Hepatocyte (in vitro differentiated cells): ENCODE measurements around the gene EEIG1. TPM values are rescaled to one million over a fixed set of nuclear protein-coding genes. Genes with fewer than 3 reads are reported as not detected.

ENCODE experiments used
- DNase-seq: peaks from one replicate; pipeline ENCODE4 v3.0.0-alpha.2; 2016; ENCODE audit warnings: low spot score
- H2AFZ ChIP-seq: fragments of 200-600 bp; sonication (generic); 2 replicates; pipeline ENCODE4 v1.6.0; 2016; ENCODE audit warnings: antibody characterized with exemption, mild to moderate bottlenecking
- H3K27ac ChIP-seq: fragments of 200-600 bp; sonication (generic); 2 replicates; pipeline ENCODE4 v1.5.1; 2016; ENCODE audit warnings: mild to moderate bottlenecking
- H3K27me3 ChIP-seq: fragments of 200-600 bp; sonication (generic); 2 replicates; pipeline ENCODE4 v1.6.1; 2016
- H3K36me3 ChIP-seq: fragments of 200-600 bp; sonication (generic); replicated peaks from 2 replicates; pipeline ENCODE4 v1.5.1; 2016; ENCODE audit warnings: low read depth; ENCODE audit not compliant: insufficient read depth
- H3K4me1 ChIP-seq: fragments of 200-600 bp; sonication (generic); 2 replicates; pipeline ENCODE4 v1.5.1; 2016; ENCODE audit warnings: mild to moderate bottlenecking, moderate library complexity; ENCODE audit not compliant: insufficient read depth
- H3K4me2 ChIP-seq: fragments of 200-600 bp; sonication (generic); 2 replicates; pipeline ENCODE4 v1.6.0; 2016
- H3K4me3 ChIP-seq: fragments of 200-600 bp; sonication (generic); 2 replicates; pipeline ENCODE4 v1.5.1; 2016; ENCODE audit warnings: mild to moderate bottlenecking
- H3K79me2 ChIP-seq: fragments of 200-600 bp; sonication (generic); 2 replicates; pipeline ENCODE4 v1.6.0; 2017; ENCODE audit warnings: mild to moderate bottlenecking
- H3K9me2 ChIP-seq: fragments of 200-600 bp; sonication (generic); replicated peaks from 2 replicates; pipeline ENCODE4 v1.6.0; 2017; ENCODE audit warnings: mild to moderate bottlenecking; ENCODE audit not compliant: insufficient read depth
- H3K9me3 ChIP-seq: fragments of 200-600 bp; sonication (generic); 2 replicates; pipeline ENCODE4 v1.5.1; 2016; ENCODE audit warnings: low read depth, mild to moderate bottlenecking
- H4K20me1 ChIP-seq: fragments of 200-600 bp; sonication (generic); 2 replicates; pipeline ENCODE4 v1.6.0; 2016; ENCODE audit warnings: mild to moderate bottlenecking; ENCODE audit not compliant: insufficient read depth, poor library complexity, severe bottlenecking
- EZH2 ChIP-seq: fragments of 200-600 bp; sonication (generic); IDR thresholded peaks from 2 replicates; pipeline ENCODE4 v1.6.1; 2016; ENCODE audit warnings: antibody characterized with exemption, mild to moderate bottlenecking, borderline replicate concordance
- EZH2phosphoT487 ChIP-seq: fragments of 200-600 bp; sonication (generic); IDR thresholded peaks from one replicate; pipeline ENCODE4 v1.6.1; 2018; ENCODE audit warnings: antibody characterized with exemption, mild to moderate bottlenecking, low read depth, moderate library complexity; ENCODE audit not compliant: unreplicated experiment, severe bottlenecking
- WGBS: methylation state at CpG from one replicate; pipeline ENCODE4 v1.1.6; 2016; ENCODE audit warnings: low lambda C conversion rate; ENCODE audit errors: missing lambda C conversion rate; 5-methylcytosine and 5-hydroxymethylcytosine counted together
- polyA plus RNA-seq: library from polyadenylated mRNA; unstranded; fragments of >200 nt; fragmentation: Nextera tagmentation; extraction: Ambion mirVana; gene quantifications from 2 replicates; pipeline ENCODE4 v1.2.1, GENCODE V29; 2016
- total RNA-seq: library from RNA; depleted of rRNA; stranded (reverse); fragments of >200 nt; gene quantifications from 2 replicates; pipeline ENCODE4 v1.2.3, GENCODE V29; 2014
- TF ChIP-seq, protein P1 (sequence below): fragments of 200-600 bp; sonication (generic); IDR thresholded peaks from 2 replicates; pipeline ENCODE4 v1.5.1; 2016; ENCODE audit warnings: antibody characterized with exemption, mild to moderate bottlenecking; ENCODE audit not compliant: poor library complexity

EEIG1 gene
- total and polyA plus RNA-seq, 2 experiments from 2014 or later: 38.1 to 43.6 TPM

DNA sequence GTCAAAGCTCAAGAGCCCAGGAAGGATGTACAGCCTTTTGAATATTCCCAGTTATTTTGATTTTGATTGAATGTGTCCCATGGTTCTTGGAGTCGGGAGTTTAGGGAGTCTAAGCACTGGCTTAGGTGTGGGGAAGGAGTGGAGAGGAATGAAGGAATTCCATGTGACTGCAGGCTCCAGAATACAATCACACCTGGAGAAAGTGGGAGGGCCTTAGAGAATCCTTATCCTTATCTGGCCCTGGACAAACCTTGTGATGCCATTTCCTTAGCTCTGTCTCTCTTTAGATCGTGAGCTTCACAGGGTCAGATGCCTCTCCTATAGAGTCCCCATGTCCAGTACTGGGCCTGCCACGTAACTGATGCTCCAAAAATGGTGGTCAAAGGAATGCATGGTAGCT is 4.2 kb upstream of the EEIG1 start:
- Histone ChIP-seq H3K27ac (peak overlapping the region; percentile 43), H4K20me1 (peaks cover 2% of the 10 kb centered on the region), H3K9me3 (no peaks in the 10 kb centered on the region), H3K27me3 (no peaks in the 10 kb centered on the region), H3K9me2 (no peaks in the 10 kb centered on the region), H2AFZ (no peak overlapping the region), H3K4me1 (peaks cover 22% of the 10 kb centered on the region), H3K79me2 (peaks cover 14% of the 10 kb centered on the region), H3K4me3 (no peak overlapping the region), H3K36me3 (no peaks in the 10 kb centered on the region), H3K4me2 (no peak overlapping the region)
- 73% methylated on average over 3 of the region's 3 CpGs for WGBS
- TF ChIP-seq, protein P1, sequence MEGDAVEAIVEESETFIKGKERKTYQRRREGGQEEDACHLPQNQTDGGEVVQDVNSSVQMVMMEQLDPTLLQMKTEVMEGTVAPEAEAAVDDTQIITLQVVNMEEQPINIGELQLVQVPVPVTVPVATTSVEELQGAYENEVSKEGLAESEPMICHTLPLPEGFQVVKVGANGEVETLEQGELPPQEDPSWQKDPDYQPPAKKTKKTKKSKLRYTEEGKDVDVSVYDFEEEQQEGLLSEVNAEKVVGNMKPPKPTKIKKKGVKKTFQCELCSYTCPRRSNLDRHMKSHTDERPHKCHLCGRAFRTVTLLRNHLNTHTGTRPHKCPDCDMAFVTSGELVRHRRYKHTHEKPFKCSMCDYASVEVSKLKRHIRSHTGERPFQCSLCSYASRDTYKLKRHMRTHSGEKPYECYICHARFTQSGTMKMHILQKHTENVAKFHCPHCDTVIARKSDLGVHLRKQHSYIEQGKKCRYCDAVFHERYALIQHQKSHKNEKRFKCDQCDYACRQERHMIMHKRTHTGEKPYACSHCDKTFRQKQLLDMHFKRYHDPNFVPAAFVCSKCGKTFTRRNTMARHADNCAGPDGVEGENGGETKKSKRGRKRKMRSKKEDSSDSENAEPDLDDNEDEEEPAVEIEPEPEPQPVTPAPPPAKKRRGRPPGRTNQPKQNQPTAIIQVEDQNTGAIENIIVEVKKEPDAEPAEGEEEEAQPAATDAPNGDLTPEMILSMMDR: no peak
- TF ChIP-seq EZH2phosphoT487 (no peak), EZH2 (no peak)
- no peak for DNase-seq

DNA sequence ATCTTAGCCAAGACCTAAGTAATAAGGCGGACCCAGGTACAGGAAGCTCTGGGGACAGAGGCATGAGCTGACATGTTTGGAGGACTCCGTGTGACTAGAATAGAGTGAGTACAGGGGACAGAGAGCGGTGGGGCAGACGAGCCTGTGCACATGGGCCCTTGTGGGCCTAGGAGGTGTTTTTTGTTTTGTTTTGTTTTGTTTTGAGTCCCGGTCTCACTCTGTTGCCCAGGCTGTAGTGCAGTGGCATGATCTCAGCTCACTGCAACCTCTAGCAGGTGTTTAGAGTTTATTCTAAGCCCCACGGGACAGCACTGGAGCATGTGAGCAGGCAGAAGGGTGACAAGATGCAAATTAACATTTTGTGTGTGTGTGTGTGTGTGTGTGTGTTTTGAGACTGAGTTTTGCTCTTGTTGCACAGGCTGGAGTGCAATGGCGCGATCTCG is 3.1 kb upstream of the EEIG1 start:
- peaks cover 13% of the 10 kb centered on the region for H3K4me1 ChIP-seq
- DNase-seq: no peak
- TF ChIP-seq, protein P1: no peak
- TF ChIP-seq EZH2 (no peak), EZH2phosphoT487 (no peak)
- H3K36me3 ChIP-seq: no peaks in the 10 kb centered on the region
- no peak overlapping the region for H3K4me2 ChIP-seq
- peaks cover 13% of the 10 kb centered on the region for H4K20me1 ChIP-seq
- H3K9me3 ChIP-seq: no peaks in the 10 kb centered on the region
- no peak overlapping the region for H3K4me3 ChIP-seq
- no peak overlapping the region for H2AFZ ChIP-seq
- H3K27ac ChIP-seq: no peak overlapping the region
- peaks cover 26% of the 10 kb centered on the region for H3K79me2 ChIP-seq
- WGBS: 94% methylated on average over 9 of the region's 9 CpGs
- no peaks in the 10 kb centered on the region for H3K27me3 ChIP-seq
- no peaks in the 10 kb centered on the region for H3K9me2 ChIP-seq

DNA sequence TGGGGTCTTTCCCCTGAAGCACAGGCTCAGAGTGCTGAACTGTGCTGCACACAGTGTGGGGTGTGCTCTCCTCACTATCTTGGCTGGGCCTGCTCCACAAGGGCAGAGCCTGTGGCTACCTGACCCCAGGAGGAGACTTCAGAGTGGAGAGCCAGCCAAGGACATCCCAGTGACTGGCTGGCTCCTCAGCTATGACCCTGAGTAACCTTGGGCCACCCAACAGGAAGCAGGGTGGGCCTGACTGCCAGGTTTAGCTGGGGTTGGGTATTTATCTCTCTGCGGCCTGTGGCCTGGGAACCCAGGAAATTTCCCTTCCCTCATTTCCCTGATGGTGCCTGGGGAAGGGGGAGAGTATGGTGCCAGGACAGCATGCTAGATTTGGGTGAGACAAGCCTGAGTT is 2.1 kb upstream of the EEIG1 start:
- no peak for DNase-seq
- Histone ChIP-seq H3K4me1 (peaks cover 18% of the 10 kb centered on the region), H3K27me3 (no peaks in the 10 kb centered on the region), H3K79me2 (peaks cover 35% of the 10 kb centered on the region), H3K9me2 (no peaks in the 10 kb centered on the region), H4K20me1 (peaks cover 23% of the 10 kb centered on the region), H3K9me3 (no peaks in the 10 kb centered on the region), H3K4me2 (no peak overlapping the region), H3K4me3 (no peak overlapping the region), H2AFZ (no peak overlapping the region), H3K36me3 (no peaks in the 10 kb centered on the region), H3K27ac (no peak overlapping the region)
- 100% methylated on average over 1 of the region's 1 CpG for WGBS
- TF ChIP-seq, protein P1: no peak
- no peak for TF ChIP-seq EZH2
- TF ChIP-seq EZH2phosphoT487: no peak
